Aorta (tissue), 5 donors: Measurements from ENCODE around the gene RARB. TPM values are rescaled to one million over a fixed set of nuclear protein-coding genes. Genes with fewer than 3 reads are reported as not detected.

Source experiments
- ATAC-seq: fragments of 200-7000 bp; cut with Tn5 transposase; one replicate; pipeline ENCODE4 v1.9.1; 2022; ENCODE audit warnings: moderate library complexity; ENCODE audit not compliant: low FRiP score
- DNase-seq, 2 donors: peaks; one replicate each; pipeline ENCODE4 v3.0.0-alpha.2; 2020
- H3K27ac ChIP-seq, 2 donors: one replicate each; pipeline ENCODE4 v1.5.1; 2013; ENCODE audit warnings: low read length in 2 of 2, mild to moderate bottlenecking in 2 of 2, moderate library complexity in 2 of 2, control low read depth in 1 of 2, inconsistent platforms in 1 of 2, low read depth in 1 of 2
- H3K27me3 ChIP-seq, 2 donors: one replicate each; pipeline ENCODE4 v1.6.1; 2013; ENCODE audit warnings: control low read depth in 1 of 2, low read length in 1 of 2, mild to moderate bottlenecking in 1 of 2, moderate library complexity in 1 of 2; ENCODE audit not compliant: insufficient read depth in 2 of 2, control insufficient read depth in 1 of 2
- H3K36me3 ChIP-seq, 2 donors: one replicate each; pipeline ENCODE4 v1.6.1; 2013; ENCODE audit warnings: control low read depth in 1 of 2, low read length in 1 of 2, mild to moderate bottlenecking in 1 of 2; ENCODE audit not compliant: insufficient read depth in 2 of 2, control insufficient read depth in 1 of 2
- H3K4me1 ChIP-seq, 2 donors: one replicate each; pipeline ENCODE4 v1.6.1; 2013; ENCODE audit warnings: low read length in 2 of 2, control low read depth in 1 of 2, mild to moderate bottlenecking in 1 of 2, moderate library complexity in 1 of 2; ENCODE audit not compliant: insufficient read depth in 2 of 2, control insufficient read depth in 1 of 2
- H3K4me3 ChIP-seq, 2 donors: one replicate each; pipeline ENCODE4 v1.5.1; 2013; ENCODE audit warnings: low read length in 2 of 2, control low read depth in 1 of 2, mild to moderate bottlenecking in 1 of 2
- H3K9me3 ChIP-seq: one replicate; pipeline ENCODE4 v1.6.1; 2013; ENCODE audit warnings: mild to moderate bottlenecking, low read length; ENCODE audit not compliant: control insufficient read depth
- WGBS, 2 donors: extraction: QIAGEN DNeasy Blood & Tissue Kit; methylation state at CpG; one replicate each; pipeline ENCODE4 v1.1.7; 2013; 5-methylcytosine and 5-hydroxymethylcytosine counted together
- intact Hi-C, 2 donors: fragments of 100-400 bp; cut with DNase I; formaldehyde crosslinking; loops; one replicate each; pipeline versions ENCODE4 v1.14.2 to v1.15.0; 2022
- polyA plus RNA-seq, 2 donors: library from polyadenylated mRNA; stranded (reverse); fragments of 200-250 nt; gene quantifications; one replicate each; pipeline ENCODE4 v1.2.3, GENCODE V29; 2013
- total RNA-seq, 2 donors: library from RNA; stranded (reverse); fragmentation: NEBNext Ultra II Directional; extraction: Animal tissue kit (Norgen Biotek cat#: 25700); gene quantifications; one replicate each; pipeline ENCODE4 v1.2.1, GENCODE V29; 2021
- donor health status: healthy with polysubstance abuse.
- donor health status: Bipolar disorder and iron deficiency.
- donor health status: DM: no; HTN: no; CAD: no.
- donor health status: DM: no; HTN: no; CAD: no.
- donor health status: DM: yes; HTN: yes; CAD: no.

RARB gene
- total and polyA plus RNA-seq, 4 donors = 1.6 to 7.0 (median 4.4) TPM

DNA sequence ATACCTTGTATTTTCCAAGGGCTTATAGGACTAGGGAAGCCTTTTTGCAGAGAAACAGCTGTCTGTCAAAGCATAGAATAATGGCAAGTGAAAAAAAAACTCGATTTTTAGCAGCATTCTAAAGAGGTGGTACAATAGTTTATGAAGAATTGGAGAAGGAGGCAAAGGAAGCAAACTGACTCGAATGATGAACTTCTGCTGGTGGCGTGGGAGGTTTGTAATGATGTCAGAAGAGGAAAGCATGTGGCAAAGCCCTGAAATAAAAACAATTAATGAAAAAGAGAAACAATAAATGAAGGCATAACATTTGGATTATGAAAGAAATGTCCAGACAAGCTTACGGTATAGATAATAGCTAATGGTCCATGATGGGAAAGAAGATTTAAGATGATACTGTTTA is 77.5 kb downstream of the RARB start:
- no peak for ATAC-seq
- Histone ChIP-seq H3K27ac (no peak overlapping the region), H3K4me1 (peaks cover 2 to 6% of the 10 kb centered on the region in 2 donors), H3K9me3 (no peaks in the 10 kb centered on the region), H3K36me3 (no peaks in the 10 kb centered on the region), H3K4me3 (no peak overlapping the region), H3K27me3 (no peaks in the 10 kb centered on the region)
- WGBS, 2 donors = 79 to 83% methylated on average over 4 of the region's 4 CpGs
- DNase-seq = no peak
- intact Hi-C loops = no loop called here

- H3K27me3 ChIP-seq = no peaks in the 10 kb centered on the region
- H3K4me3 ChIP-seq = no peak overlapping the region
- no peaks in the 10 kb centered on the region for H3K9me3 ChIP-seq
- H3K27ac ChIP-seq = no peak overlapping the region
- ATAC-seq (no peak), DNase-seq (no peak)
- WGBS, 2 donors = 96 to 100% methylated on average over 1 of the region's 1 CpG
- peaks cover 2 to 6% of the 10 kb centered on the region in 2 donors for H3K4me1 ChIP-seq
- intact Hi-C loops = no loop called here
- no peaks in the 10 kb centered on the region for H3K36me3 ChIP-seq
These were observed 79.7 kb downstream of the RARB start for GRCh38 chr3:25507811-25508210.

GRCh38 chr3:25508433-25508832 is 80.4 kb downstream of the RARB start:
- Histone ChIP-seq H3K4me3 (no peak overlapping the region), H3K4me1 (peaks cover 2 to 6% of the 10 kb centered on the region in 2 donors), H3K36me3 (no peaks in the 10 kb centered on the region), H3K27ac (peak overlapping the region in 1 of 2 donors; percentile 44), H3K27me3 (no peaks in the 10 kb centered on the region), H3K9me3 (no peaks in the 10 kb centered on the region)
- intact Hi-C loops = no loop called here
- peak; percentile 23 for ATAC-seq
- no peak for DNase-seq
- 0 to 1% methylated on average over 1 of the region's 1 CpG for WGBS, 2 donors

DNA sequence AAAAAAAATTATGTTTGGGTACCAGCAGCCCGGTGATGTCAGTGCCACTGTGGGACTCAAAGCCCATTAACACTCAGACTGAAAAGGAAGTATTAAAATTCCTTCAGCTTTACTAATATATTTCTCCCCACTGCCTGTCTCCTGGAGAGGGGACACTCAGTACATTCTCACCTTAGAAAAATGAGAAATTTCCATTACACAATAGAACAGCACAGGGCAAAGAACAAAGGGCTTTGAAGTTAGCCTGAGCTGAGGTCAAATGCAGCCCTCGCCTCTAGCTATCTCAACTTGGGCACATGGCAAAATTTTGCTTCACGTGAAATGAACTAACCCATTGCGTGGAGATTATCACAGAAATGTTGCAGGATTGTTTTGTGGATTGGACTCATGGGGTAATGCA is 80.8 kb downstream of the RARB start:
- peak overlapping the region in 1 of 2 donors; percentile 29 for H3K27ac ChIP-seq
- peaks cover 2 to 11% of the 10 kb centered on the region in 2 donors for H3K4me1 ChIP-seq
- WGBS, 2 donors = 28 to 31% methylated on average over 4 of the region's 4 CpGs
- ATAC-seq (peak; percentile 55), DNase-seq (no peak)
- no peak overlapping the region for H3K4me3 ChIP-seq
- H3K27me3 ChIP-seq = no peaks in the 10 kb centered on the region
- intact Hi-C loops = no loop called here
- H3K9me3 ChIP-seq = no peaks in the 10 kb centered on the region
- no peaks in the 10 kb centered on the region for H3K36me3 ChIP-seq

DNA sequence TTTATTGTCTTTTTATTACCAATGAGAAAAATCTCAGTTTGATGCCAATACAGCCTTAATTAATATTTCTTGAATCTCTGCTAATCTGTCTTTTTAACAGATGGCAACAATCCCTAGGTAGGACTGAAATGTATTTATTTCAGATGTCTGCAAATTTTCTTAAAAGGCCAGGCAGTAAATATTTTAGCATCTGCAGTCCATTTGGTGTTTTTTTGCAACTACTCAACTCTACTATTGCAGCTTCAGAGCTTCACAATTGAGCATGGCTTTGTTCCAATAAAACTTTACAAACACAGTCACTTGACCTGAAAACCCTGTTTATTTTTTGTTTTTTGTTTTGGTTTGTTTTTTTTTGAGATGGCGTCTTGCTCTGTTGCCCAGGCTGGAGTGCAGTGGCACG is 82.7 kb downstream of the RARB start:
- Histone ChIP-seq H3K4me1 (peaks cover 2 to 11% of the 10 kb centered on the region in 2 donors), H3K4me3 (no peak overlapping the region), H3K9me3 (no peaks in the 10 kb centered on the region), H3K27me3 (no peaks in the 10 kb centered on the region), H3K36me3 (no peaks in the 10 kb centered on the region), H3K27ac (no peak overlapping the region)
- no peak for ATAC-seq
- DNase-seq = no peak
- WGBS, 2 donors = 89 to 96% methylated on average over 2 of the region's 2 CpGs
- intact Hi-C loops = no loop called here

GRCh38 chr3:25511972-25512721 is 84.1 kb downstream of the RARB start:
- ATAC-seq = no peak

GRCh38 chr3:25513642-25514266 is 85.7 kb downstream of the RARB start:
- DNase-seq (no peak), ATAC-seq (no peak)
- no peaks in the 10 kb centered on the region for H3K27me3 ChIP-seq
- no peaks in the 10 kb centered on the region for H3K36me3 ChIP-seq
- H3K9me3 ChIP-seq = no peaks in the 10 kb centered on the region
- no peak overlapping the region for H3K4me3 ChIP-seq
- no peak overlapping the region for H3K27ac ChIP-seq
- peaks cover 2 to 5% of the 10 kb centered on the region in 2 donors for H3K4me1 ChIP-seq
- 36 to 38% methylated on average over 3 of the region's 3 CpGs for WGBS, 2 donors
- intact Hi-C loops = no loop called here

More at GRCh38 chr3:25511972-25512721, 84.1 kb downstream of the RARB start:
- no peaks in the 10 kb centered on the region for H3K9me3 ChIP-seq
- 95 to 96% methylated on average over 10 of the region's 10 CpGs for WGBS, 2 donors
- H3K27me3 ChIP-seq = no peaks in the 10 kb centered on the region
- H3K4me1 ChIP-seq = peaks cover 2 to 11% of the 10 kb centered on the region in 2 donors
- intact Hi-C loops = no loop called here
- no peaks in the 10 kb centered on the region for H3K36me3 ChIP-seq
- H3K4me3 ChIP-seq = no peak overlapping the region
- H3K27ac ChIP-seq = no peak overlapping the region
- no peak for DNase-seq

DNA sequence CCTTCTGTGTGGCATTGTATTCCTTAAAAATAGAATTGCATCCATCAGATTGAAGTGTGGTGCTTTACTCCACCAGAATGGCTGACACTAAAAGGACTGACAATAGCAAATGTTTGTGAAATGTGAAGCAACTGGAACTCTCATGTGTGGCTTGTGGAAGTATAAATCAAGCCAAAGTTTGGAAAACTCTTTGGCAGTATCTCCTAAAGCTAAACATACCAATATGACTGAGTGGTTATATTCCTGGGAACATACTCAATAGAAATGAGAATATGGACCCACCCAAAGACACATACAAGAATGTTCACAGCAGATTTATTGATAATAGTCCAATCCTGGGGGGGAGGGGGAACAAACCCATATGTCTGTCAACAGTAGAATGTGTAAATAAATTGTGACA is 87.1 kb downstream of the RARB start:
- Histone ChIP-seq H3K4me3 (no peak overlapping the region), H3K4me1 (peaks cover 0 to 5% of the 10 kb centered on the region in 2 donors), H3K36me3 (no peaks in the 10 kb centered on the region), H3K27me3 (no peaks in the 10 kb centered on the region), H3K9me3 (no peaks in the 10 kb centered on the region), H3K27ac (no peak overlapping the region)
- DNase-seq (no peak), ATAC-seq (no peak)
- intact Hi-C loops = no loop called here
